Type B pancreatic cell (in vitro differentiated cells): ENCODE data around the gene TUBB4A. TPM values are rescaled to one million over a fixed set of nuclear protein-coding genes. Genes with fewer than 3 reads are reported as not detected.

ENCODE experiments used
- DNase-seq: peaks from one replicate; pipeline ENCODE4 v3.0.0; 2021; ENCODE audit warnings: mixed read lengths; ENCODE audit not compliant: unreplicated experiment; ENCODE audit errors: extremely low spot score
- H3K27ac Mint-ChIP-seq: 2 replicates; pipeline ENCODE4 v1.8.0; 2021; ENCODE audit warnings: mild to moderate bottlenecking, mixed read lengths
- H3K27me3 Mint-ChIP-seq: 2 replicates; pipeline ENCODE4 v1.8.0; 2021; ENCODE audit warnings: mixed read lengths
- H3K36me3 Mint-ChIP-seq: 2 replicates; pipeline ENCODE4 v1.8.0; 2021; ENCODE audit warnings: mixed read lengths
- H3K4me1 Mint-ChIP-seq: one replicate; pipeline ENCODE4 v1.8.0; 2021; ENCODE audit warnings: mixed read lengths; ENCODE audit not compliant: unreplicated experiment
- H3K4me3 Mint-ChIP-seq: 2 replicates; pipeline ENCODE4 v1.8.0; 2021; ENCODE audit warnings: mild to moderate bottlenecking, mixed read lengths
- H3K9me3 Mint-ChIP-seq: 2 replicates; pipeline ENCODE4 v1.8.0; 2021; ENCODE audit warnings: mixed read lengths
- CTCF ChIP-seq: fragments of 200-600 bp; sonication (generic); conservative IDR thresholded peaks from 2 replicates; pipeline ENCODE4 v1.5.0; 2021; ENCODE audit warnings: antibody characterized with exemption, mild to moderate bottlenecking
- total RNA-seq: library from RNA; stranded (reverse); gene quantifications from 2 replicates; pipeline ENCODE4 v1.2.1, GENCODE V29; 2021; ENCODE audit warnings: low replicate concordance

TUBB4A gene
- total RNA-seq, 1 donor from 2014 or later: 10.9 TPM

- Mint-ChIP-seq H3K27ac (peak overlapping the region; percentile 36), H3K4me3 (peak overlapping the region; percentile 75), H3K9me3 (no peaks in the 10 kb centered on the region), H3K27me3 (peaks cover 65% of the 10 kb centered on the region), H3K36me3 (no peaks in the 10 kb centered on the region), H3K4me1 (peaks cover 5% of the 10 kb centered on the region)
- TF ChIP-seq CTCF: no peak
- DNase-seq: no peak
These were observed 30.3 kb upstream of the TUBB4A start for GRCh38 chr19:6532244-6532999.

GRCh38 chr19:6531956-6532243, 29.8 kb upstream of the TUBB4A start:
- Mint-ChIP-seq H3K27ac (peak overlapping the region; percentile 36), H3K4me1 (peaks cover 5% of the 10 kb centered on the region), H3K36me3 (no peaks in the 10 kb centered on the region), H3K4me3 (peak overlapping the region; percentile 75), H3K27me3 (peaks cover 65% of the 10 kb centered on the region), H3K9me3 (no peaks in the 10 kb centered on the region)
- no peak for DNase-seq
- no peak for TF ChIP-seq CTCF

- Mint-ChIP-seq H3K27ac (peak overlapping the region; percentile 36), H3K4me3 (peak overlapping the region; percentile 88), H3K36me3 (no peaks in the 10 kb centered on the region), H3K9me3 (no peaks in the 10 kb centered on the region), H3K27me3 (peaks cover 65% of the 10 kb centered on the region), H3K4me1 (peaks cover 5% of the 10 kb centered on the region)
- TF ChIP-seq CTCF: no peak
- no peak for DNase-seq
These were observed 29.2 kb upstream of the TUBB4A start for GRCh38 chr19:6531163-6531955.

GRCh38 chr19:6530386-6531162, 28.5 kb upstream of the TUBB4A start, which contains the start of gene TNFSF9:
Gene TNFSF9 (plus strand): TSS chr19:6531026. CDS start chr19:6531037, 11 bp downstream.
- peak within 1 kb of the TSS; percentile 63 for H3K27ac Mint-ChIP-seq
- H3K4me1 Mint-ChIP-seq: peaks cover 5% of the 10 kb centered on the region
- peak within 1 kb of the TSS; percentile 88 for H3K4me3 Mint-ChIP-seq
- no peaks in the 10 kb centered on the region for H3K9me3 Mint-ChIP-seq
- TF ChIP-seq CTCF: no peak
- peak; percentile 93 for DNase-seq
- no peaks in the 10 kb centered on the region for H3K36me3 Mint-ChIP-seq
- peaks cover 57% of the 10 kb centered on the region for H3K27me3 Mint-ChIP-seq

- H3K4me3 Mint-ChIP-seq: peak overlapping the region; percentile 88
- no peaks in the 10 kb centered on the region for H3K36me3 Mint-ChIP-seq
- no peak for TF ChIP-seq CTCF
- no peak for DNase-seq
- peak overlapping the region; percentile 63 for H3K27ac Mint-ChIP-seq
- H3K27me3 Mint-ChIP-seq: peaks cover 51% of the 10 kb centered on the region
- no peaks in the 10 kb centered on the region for H3K9me3 Mint-ChIP-seq
- peaks cover 5% of the 10 kb centered on the region for H3K4me1 Mint-ChIP-seq
These were observed 27.9 kb upstream of the TUBB4A start for GRCh38 chr19:6529937-6530385.
